Activated CD4-positive, alpha-beta T cell treated with anti-CD3 and anti-CD28 coated beads, Interleukin-2, amount 50 U/mL, for 16 hours (primary cell): ENCODE results near the gene CYB5A.
A peak's percentile ranks its signal among the peaks of the same experiment; 100 is the strongest.

Experiments used
- DNase-seq: peaks from one replicate; pipeline ENCODE4 v3.0.0-alpha.2; 2020

The CYB5A gene

DNA sequence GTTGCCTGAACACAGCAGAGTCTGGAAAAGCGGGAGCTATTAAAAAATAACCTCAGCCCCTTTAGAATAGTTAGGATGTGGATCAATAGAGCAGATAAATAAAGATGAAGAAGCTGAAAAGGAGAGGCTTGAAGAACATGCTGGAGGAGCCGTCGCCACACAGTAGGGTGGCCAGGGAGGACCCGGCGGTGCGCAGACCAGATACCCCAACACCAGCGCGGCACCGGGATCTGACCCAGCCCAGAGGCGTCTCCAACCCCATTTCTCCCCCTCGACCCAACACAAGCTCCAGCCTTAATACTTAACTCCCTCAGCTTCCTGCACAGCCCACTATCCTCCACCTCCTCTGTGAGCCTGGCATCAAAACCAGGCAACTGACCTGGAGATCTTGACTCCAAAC lies 16.0 kb downstream of the CYB5A start:
- DNase-seq, result no peak

DNA sequence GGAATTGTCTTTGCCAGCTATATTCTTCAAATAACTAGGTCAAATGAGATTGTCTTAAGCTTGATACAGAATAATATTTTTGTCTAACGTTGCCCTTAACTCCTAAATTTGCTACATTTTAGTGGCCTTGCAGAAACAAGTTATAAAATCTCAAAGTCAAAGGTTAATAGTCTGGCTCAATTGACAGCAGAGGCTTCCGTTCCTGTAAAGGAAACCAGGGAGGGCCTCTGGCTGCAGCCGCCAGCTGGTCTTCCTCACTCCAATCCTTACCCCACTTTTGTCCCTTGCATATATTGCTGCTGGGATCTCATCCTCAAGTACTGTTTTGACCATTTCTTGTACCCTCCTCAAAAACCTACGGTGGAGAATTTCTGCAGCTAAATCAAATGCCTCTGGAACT lies 17.1 kb downstream of the CYB5A start:
- DNase-seq, result no peak

DNA sequence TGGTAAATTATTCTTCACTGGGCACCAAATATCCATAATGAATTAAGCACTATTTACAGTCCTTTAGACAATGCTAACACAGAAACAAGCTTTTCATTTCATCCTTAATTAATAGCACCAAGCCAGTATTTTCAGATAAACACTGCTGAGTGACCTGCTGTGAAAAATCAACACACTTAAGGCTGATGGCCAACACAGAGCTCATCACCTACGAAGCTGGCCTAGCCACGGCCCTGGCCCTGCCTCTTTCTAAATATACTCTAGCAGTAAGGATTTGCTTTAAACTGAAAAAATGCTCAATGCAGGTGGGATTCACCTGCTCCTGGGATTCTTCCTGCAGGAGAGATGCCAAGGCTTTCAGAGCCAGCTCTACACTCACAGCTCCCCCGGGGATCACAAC lies 18.4 kb downstream of the CYB5A start:
- no peak for DNase-seq

DNA sequence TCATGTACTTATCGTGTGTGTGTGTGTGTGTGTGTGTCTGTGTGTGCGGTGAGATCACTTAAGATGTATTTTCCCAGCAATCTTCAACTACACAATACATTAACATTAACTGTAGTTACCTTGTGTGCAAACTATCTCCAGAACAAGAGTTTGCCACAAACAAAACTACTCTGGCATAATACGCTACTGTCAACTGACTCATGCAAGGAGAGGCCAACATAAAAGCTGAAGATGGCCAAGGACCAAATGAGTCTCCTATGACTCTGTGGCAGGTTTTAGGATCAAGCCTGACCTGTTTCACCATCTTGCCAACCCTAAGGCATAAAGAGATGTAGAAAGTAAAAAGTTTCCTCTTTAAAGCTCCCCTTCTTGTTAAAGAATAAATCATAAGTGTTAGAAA lies 20.1 kb downstream of the CYB5A start:
- no peak for DNase-seq

DNA sequence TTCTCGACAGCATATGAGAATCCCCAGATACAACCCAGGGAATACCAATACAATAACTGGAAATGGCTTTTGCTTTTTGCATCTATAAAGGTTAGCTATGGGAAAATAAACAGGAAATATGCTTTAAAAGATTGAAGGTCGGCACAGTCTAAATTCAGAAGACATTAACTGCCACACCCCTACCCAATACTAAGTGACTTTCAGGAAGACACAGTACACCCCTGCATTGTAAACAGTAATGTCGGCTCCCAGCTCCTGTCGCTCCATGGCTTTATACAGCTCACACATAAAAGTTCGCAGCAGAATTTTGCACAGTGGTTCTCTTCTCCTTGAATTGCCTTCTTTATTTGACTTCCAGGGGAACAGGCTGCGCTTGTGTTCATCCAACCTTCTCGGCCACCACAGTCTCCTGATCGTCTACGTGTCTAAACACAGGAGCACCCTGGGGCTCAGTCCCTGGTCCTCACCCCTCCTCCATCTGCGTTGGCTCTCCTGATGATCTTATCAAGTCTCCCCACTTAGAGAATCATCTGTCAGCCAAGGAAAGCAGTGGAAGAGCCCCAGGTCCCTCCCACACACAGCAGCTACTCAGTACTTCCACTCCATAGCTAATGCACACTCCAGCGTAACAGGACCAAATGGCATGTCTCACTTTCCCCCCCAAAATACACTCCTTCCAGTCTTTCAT lies 22.7 kb downstream of the CYB5A start:
- DNase-seq, result no peak

DNA sequence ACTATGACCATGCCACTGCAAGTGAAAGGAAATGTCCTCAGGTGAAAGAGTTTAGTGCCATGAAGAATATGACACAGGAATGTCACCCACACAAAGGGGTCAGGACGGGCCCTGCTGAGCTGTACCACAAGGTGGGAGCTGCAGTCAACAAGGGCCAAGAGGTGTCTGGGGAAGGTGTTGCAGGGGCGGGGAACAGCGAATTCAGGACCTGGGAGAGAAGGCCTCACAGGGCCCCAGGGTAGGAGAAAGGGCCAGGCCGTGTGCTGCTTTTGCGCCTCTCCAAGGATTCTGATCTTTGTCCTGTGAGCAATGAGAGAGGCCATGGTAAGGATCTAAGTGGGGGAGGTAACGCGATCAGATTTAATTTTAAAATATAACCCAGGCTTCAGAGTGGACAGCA lies 23.6 kb downstream of the CYB5A start:
- DNase-seq, result no peak

DNA sequence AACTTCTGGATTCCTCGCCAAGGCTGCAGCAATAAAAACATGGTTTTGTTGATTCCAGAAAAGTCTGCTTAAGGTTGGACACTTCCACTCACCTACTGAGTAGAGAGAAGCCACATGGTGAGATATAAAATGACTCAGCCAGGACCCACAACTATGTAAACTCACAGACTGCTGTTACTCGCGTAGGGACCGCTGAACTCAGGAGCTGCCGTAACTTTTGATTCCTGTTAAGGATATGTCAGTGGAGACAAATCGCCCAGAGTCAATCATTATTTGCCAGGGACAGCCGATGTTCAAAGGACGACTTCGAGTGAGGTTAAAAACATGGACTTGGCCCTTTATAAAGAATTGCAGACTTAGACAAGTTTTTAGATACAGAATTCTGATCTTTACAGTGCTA lies 25.6 kb downstream of the CYB5A start:
- no peak for DNase-seq

DNA sequence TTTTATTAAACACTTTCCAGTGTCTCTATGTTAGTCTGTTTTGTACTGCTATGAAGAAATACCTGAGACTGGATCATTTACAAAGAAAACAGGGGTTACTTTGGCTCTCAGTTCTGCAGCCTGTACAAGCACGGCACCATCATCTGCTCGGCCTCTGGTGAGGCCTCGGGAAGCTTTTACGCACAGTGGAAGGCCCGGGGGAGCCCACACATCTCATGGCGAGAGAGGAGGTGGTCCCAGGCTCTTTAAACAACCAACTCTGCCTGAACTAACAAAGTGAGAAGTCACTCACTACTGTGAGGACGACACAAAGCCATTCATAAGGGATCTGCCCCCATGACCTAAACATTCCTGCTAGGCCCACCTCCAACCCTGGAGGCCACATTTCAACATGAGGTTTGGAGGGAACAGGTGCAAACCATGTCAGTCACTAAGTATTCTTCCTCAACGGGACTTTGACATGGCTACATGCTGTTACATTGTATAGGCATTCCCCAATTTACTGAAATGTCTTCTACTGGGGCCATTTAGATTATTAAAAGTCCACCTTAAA lies 26.1 kb downstream of the CYB5A start:
- no peak for DNase-seq

DNA sequence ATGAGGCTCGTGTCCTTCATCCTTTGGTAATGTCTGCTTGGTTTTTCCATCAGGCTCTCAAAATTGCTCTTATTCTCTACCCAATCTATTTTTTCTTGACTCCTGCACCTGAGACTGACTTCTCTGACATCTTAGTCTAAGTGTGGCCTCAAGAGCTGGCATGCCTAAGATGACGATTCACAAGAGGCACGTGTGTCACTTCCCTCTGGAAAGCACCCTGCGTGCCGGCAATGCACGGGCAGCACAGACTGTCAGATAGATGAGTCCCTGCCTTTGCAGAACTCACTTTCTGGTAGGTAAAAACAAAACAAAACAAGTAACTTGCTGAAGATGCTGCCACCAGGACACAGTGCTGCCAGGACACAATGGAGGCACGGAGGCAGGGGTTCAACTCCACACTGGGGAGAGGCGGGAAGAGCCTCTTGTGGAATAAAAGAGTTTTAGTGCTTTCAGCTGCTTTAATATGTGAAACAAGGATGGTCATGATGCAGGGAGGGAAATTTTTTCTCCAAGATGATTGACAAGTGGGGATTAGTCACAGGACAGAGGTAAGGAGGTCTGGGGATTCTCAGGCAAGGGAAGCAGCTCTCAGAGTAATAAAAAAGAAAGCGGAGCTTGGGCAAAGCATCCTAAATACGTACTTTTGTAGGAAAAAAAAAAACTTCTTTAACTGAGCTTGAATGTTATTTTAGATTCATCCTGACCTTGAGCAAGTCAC lies 27.3 kb downstream of the CYB5A start:
- DNase-seq, result no peak

DNA sequence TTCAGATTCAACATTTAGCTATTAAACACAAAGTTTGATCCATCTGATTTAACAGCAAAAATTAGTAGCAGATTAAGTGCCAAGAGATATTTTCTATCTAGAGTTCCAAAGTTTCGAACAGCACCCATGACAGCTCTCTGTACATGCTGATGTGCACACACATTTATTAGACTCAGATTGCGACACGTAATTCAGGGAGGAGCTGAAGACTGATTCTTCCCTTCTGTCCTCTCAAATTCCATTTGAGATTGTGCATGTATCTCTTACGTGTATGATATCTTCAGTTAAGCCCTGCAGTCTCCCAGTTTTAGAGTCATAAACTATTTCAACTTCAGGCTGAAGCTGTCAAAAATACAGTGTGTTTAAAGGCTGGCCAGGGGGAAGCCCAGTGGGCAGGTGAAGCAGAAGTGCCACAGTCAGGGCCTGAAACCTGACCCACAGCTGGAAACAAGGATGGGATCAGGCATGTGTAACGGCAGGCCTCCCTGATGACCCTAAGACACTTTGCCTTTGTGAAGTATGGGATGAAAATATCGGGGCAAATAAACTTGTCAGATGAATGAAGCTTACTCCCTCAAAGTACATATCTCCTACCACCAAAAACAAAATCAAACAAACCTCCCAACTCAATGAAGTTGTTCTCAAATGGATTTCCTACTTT lies 30.6 kb downstream of the CYB5A start:
- DNase-seq, result no peak

DNA sequence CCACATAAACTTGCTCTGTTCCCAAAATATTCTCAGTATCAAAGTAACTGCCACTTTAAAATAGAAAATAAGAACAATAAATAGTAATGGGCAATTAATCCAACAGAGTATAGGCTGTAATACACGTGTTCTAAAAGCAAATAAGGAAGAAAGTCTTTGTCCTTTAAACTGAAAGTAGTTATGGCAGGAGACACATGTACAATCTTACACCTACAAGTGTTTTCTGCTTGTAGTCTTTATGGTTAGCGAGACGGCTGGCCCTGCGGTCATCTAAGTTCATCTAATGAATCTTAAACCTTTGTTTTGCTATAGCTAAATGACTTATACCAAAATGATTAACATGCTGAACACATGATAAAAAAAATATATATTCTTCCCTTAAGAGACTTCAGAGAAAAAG lies 32.4 kb downstream of the CYB5A start:
- no peak for DNase-seq

DNA sequence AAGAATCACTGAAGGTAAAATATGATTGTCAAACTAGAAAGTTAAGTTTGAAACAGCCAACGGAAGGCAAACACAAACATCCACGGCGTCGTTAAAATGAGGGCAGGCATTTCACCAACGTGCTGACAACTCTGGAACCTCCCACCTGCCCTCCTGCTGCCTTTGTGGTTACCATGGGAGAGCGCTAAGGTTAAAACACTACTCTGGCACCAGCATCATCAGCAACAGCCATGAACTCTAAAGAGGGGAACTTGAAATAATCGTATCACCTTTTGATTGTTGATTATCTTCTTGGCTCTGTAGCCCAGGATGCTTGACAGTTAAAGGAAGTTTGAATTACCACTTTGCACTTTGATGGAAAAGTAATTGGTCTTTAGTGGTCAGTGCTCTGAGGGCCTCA lies 34.7 kb downstream of the CYB5A start:
- DNase-seq, result no peak

DNA sequence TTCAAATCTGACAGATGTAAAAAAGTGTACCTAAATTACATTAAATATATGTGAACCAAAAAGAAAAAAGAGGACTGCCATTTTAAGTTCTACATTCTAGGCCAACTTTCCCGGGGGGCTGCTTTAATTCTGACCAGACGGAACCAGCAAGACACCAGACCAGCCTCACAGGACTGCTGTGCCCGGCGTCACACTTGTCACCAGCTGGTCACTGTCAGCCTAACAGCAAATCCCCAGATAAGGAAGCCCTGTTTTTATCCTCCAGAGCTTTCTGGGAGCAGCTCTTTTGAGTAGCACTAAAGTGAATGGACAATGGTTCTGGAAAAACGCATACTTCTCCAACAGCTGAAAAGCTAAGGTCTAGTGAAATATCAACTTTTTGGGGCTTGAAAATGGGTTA lies 35.6 kb downstream of the CYB5A start:
- DNase-seq, result no peak

DNA sequence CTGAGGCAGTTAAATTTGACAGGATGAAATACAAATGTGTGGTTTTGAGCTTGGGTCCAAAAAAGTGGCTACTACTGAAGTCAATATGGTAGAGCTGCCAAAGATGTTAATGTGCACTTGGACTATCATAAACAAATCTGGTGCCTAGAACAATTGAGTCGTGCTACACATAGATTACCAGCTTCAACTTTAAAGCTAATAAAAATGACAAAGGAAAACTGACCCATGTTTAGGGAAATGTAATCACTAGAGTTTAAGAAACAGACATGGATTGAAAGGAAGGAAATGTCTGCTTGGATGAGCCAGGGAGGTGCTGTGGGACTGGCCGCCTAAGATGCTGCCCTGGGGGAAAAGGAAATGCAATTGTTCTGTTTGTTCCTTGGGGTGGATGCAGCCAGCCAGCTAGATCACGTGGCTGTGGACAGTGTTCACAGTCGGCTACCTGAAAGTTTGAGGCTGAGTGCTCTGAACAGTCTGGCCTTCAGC lies 36.6 kb downstream of the CYB5A start:
- DNase-seq, result no peak

DNA sequence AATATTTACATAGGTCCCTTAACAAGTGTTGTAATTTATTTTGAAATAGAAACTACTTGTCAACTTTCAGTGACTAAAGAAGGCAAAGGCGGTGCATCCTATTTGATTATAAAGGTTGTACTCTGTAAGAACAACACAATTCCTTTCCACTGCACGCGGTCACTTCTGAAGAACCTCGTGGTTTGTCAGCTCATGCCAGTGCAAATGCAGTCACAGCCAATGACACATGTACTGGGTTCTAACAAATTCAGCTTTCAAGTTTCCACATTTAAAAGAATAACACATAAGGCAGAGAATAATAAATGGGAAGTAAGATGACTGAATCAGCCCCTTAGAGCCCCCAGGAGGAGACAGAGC lies 39.7 kb downstream of the CYB5A start:
- peak; percentile 26 for DNase-seq

DNA sequence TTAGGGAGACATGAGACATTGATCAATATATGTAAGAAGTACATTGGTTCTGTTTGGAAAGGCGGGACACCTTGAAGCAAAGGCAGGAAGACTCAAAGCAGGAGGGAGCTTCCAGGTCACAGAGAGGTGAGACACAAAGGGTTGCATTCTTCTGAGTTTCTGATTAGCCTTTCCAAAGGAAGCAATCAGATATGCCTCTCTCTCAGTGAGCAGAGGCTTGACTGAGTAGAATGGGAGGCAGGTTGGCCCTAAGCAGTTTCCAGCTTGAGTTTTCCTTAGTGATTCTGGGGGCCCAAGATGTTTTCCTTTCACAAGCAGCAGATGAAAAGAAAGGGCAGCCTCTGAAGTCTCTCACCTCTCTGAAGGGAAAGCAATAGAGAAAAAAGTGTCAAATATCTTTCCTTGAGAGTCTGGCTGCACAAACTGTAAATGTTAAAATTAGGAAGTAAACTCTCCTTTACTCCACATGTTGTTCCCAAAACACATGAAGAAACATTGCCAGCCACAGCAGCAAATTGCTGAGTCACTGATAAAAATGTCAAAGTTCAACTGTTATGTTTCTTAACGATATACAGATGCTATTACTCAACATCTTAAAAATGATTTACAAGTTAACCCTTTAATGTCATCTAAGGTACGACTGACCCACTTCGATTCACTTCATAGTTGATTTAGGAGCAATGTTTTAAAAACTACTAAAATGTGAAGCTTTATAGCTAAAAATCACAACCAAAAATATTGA lies 40.3 kb downstream of the CYB5A start:
- DNase-seq, result no peak

DNA sequence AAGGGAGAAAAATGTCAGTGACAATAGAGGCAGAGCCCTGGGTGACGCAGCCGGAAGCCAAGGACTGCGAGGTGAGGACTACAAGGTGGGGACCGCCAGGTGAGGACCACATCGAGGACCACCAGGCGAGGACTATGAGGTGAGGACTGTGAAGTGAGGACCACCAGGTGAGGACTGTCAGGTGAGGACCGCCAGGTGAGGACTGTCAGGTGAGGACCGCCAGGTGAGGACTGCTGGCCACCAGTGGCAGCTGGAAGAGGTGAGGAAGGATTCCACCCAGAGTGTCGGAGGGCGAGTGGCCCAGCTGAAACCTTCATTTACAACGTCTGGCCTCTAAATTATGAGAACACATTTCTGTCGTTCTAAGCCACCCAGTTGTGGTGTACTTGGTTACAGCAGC lies 41.6 kb downstream of the CYB5A start:
- no peak for DNase-seq

DNA sequence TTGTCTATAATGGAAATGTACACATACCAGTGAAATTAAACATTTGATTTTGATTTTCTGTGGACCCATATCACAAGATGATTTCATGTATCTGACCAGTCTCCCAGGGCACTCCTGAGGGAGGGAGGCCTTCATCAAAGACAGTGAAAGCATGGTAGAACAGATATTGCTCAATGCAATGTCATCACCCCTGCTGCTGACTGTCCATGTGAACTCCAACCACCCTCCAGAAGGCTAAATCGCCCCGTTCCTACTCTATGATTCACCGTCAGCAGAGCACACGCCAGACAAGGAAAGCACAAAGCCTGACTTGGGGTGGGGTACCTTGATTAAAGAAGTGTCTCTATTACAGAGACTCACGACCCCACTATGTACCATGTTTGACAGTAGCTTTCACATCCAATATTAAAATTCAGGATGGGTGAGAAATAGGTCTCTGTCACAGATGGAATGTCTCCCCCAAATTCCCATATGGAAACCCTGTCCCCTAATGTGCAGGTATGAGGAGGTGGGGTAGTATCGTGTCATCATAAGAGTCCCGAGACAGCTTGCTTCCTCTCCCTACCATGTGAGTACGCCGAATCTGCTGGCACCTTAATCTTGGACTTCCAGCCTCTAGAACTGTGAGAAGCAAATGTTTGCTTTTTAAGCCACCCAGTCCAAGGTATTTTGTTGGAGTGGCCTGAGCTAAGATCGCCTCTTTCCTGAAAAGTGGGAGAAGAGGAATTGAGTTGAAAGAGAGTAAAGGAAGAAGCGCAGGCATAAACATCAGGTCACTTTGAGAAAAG lies 42.4 kb downstream of the CYB5A start:
- DNase-seq, result no peak

DNA sequence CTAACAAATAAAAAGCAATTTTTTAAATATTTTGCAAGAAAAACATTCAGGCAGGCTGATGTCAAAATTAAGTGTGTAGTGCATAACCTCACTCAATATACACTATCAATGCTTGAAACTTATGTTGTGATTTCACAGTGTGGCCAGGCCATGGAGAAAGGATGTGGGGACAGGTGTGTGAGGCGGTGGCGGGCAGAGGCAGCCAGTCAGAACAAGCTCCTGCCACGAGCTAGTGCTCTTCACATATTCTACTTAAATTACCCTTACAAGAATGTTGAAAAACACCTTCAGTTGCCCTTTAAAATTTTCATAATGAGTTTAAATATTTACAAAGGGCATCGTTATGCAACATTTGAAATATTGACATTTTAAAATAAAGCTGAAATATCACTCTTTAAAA lies 43.2 kb downstream of the CYB5A start:
- DNase-seq, result peak; percentile 40

DNA sequence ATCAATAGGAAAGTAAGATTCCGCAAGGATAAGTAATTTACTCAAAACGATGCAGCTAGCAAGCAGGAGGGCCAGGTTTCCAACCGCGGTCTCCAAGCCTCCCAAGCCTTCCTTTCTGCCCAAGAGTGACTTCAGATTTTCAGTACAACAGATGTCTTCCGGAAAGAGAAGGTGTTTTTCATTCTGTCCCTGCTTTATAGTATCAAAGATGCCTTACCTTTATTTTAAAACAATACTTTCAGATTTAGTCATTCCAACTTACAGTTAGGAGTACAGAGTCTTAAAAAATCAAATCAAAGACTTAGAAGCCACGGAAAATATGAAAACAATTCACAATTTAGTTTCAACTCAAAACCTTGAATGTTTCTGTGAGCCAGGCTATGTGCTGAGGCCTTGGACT lies 43.6 kb downstream of the CYB5A start:
- DNase-seq, result peak; percentile 21

DNA sequence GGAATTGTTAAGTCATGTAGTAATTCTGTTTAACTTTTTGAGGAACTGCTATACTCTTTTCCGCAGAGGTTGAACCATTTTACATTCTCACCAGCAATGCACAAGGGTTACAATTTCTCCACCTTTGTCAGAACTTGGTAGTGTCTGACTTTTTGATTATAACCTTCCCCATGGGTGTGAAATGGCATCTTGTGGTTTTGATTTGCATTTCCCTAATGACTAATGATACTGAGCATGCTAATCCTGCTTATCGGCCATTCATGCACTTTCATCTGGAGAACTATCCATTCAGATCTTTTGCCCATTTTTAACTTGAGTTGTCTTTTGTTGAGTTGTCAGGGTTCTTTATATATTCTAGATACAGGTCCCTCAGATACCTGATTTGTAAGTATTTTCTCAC lies 47.2 kb downstream of the CYB5A start:
- no peak for DNase-seq

DNA sequence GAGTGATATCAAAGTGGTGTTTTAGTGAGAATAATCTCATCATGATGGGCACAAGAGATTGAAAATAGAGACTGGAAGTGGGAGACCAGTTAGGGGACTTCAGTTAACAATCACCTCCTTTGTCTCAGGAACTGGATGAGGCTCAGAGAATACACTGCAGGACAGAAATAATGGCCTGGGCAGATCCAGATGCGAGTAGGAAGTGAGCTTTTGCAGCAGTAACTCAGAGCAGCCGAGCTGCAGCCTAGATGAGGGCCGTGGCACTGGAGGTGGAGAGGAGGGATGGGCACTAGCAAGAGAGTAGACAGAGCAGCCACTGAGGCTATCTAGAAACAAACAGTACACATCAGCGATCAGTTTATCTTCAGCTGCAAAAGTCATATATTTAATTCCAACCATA lies 48.6 kb downstream of the CYB5A start:
- no peak for DNase-seq
